Measurements from ENCODE around the gene PROM2. TPM values are rescaled to one million over a fixed set of nuclear protein-coding genes. Genes with fewer than 3 reads are reported as not detected.

The PROM2 gene
- total RNA-seq, 4 donors from 2014 or later: 16.7 to 24.3 (median 22.0) TPM

DNA sequence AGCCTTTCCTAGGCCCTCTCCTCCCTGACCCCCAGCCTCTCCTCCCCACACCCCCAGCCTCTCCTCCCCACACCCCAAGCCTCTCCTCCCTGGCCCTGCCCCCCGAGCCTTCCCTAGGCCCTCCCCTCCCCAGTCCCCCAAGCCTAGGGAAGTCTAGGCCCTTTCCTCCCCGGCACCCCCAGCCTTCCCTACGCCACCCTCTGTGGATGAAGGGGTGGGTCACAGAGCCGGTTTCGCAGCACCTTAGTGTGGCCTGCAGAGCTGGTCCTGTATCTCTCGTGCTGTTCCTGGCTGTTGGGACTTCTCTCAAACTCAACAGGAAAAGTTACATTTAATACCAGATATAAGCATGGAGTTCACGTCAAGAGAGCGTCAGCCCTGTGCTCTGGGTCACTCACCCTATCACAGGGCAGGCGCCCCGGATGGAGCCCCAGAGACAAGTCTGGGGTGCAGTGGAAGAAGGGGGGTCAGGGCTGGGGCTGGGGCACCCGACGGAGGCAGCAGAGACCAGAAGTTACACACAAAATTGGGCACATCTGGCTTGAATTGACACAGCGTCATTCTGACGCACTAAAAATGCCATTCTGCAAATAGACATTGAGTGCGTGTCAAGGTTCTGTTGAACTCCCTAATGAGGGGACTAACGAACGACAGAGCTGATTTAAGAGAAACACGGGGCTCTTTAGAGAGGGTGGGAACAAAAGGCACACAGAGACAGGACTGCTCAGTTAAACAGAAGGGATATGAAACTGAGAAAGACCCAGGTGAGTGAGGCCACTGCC lies 46.9 kb downstream of the PROM2 start:
- no peak for DNase-seq
- Histone ChIP-seq H3K27me3 (no peaks in the 10 kb centered on the region), H3K27ac (no peak overlapping the region), H3K9me3 (no peaks in the 10 kb centered on the region), H3K4me1 (no peaks in the 10 kb centered on the region), H3K4me3 (replicated peaks in 1 of 3) (no peak overlapping the region), H3K36me3 (no peaks in the 10 kb centered on the region)
- intact Hi-C loops (cut with DNase I): no loop called here
- TF ChIP-seq, protein P1, sequence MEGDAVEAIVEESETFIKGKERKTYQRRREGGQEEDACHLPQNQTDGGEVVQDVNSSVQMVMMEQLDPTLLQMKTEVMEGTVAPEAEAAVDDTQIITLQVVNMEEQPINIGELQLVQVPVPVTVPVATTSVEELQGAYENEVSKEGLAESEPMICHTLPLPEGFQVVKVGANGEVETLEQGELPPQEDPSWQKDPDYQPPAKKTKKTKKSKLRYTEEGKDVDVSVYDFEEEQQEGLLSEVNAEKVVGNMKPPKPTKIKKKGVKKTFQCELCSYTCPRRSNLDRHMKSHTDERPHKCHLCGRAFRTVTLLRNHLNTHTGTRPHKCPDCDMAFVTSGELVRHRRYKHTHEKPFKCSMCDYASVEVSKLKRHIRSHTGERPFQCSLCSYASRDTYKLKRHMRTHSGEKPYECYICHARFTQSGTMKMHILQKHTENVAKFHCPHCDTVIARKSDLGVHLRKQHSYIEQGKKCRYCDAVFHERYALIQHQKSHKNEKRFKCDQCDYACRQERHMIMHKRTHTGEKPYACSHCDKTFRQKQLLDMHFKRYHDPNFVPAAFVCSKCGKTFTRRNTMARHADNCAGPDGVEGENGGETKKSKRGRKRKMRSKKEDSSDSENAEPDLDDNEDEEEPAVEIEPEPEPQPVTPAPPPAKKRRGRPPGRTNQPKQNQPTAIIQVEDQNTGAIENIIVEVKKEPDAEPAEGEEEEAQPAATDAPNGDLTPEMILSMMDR (IDR thresholded peaks at IDR 0.05): no peak
- TF ChIP-seq POLR2A (IDR thresholded peaks at IDR 0.05): no peak
- WGBS, 2 donors: 78 to 80% methylated on average over 16 to 17 of the region's 18 CpGs

DNA sequence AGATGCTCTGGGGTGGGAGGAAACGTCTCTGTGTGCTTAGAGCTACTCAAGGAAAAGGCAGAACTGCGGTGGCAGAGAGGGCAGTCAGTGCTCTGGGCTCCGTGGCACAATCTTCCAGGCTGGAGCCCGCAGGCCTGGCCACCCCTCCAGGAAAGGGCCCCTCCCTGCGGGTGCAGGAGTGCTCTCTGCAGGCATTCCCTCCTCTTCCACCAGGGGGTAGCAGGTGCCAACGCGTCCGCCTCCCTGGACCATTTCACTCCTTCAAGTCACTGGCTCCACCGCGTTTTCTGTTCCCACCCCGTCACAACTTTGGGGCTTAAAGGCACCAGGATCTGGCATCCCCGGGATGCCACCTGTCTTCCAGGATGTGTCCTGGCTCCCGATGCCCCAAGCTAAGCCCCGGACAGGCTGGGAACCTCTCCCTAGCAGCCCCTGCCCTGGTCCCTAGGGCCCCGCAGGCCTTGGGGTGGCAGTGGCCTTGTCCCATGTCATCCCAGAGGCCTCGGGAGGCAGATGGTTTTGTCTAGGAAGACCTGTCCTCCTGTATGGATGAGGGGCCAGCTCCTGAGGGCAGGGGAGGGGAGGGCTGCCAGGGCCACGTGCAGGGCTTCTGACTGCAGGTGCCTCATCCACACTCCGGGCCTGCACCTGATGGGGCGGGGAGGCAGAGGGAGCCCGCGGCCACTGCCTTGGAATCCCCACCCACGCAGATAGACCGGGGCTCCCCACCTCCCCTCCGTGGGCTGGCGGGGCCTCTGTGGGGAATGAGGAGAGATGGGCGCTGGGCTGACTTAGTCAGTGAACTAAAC lies 49.3 kb downstream of the PROM2 start:
- DNase-seq: peak; percentile 58 to 78
- no peaks in the 10 kb centered on the region for H3K9me3 ChIP-seq
- H3K4me3 ChIP-seq (replicated peaks in 1 of 3): no peak overlapping the region
- H3K4me1 ChIP-seq: peaks cover 0 to 14% of the 10 kb centered on the region in 2 donors
- H3K27me3 ChIP-seq: no peaks in the 10 kb centered on the region
- H3K36me3 ChIP-seq: no peaks in the 10 kb centered on the region
- no peak for TF ChIP-seq POLR2A (IDR thresholded peaks at IDR 0.05)
- TF ChIP-seq, protein P1 (IDR thresholded peaks at IDR 0.05): peak; percentile 42 to 74 (median 66)
- intact Hi-C loops (cut with DNase I): no loop called here
- H3K27ac ChIP-seq: peak overlapping the region in 1 of 3 donors; percentile 30
- 74 to 75% methylated on average over 24 of the region's 26 CpGs for WGBS, 2 donors

GRCh38 chr2:95325026-95325425 lies 50.8 kb downstream of the PROM2 start:
- TF ChIP-seq, protein P1 (IDR thresholded peaks at IDR 0.05): no peak
- no peak for TF ChIP-seq POLR2A (IDR thresholded peaks at IDR 0.05)
- H3K36me3 ChIP-seq: no peaks in the 10 kb centered on the region
- WGBS, 2 donors: 93% methylated on average over 13 of the region's 13 CpGs
- no peak overlapping the region for H3K27ac ChIP-seq
- no peak overlapping the region for H3K4me3 ChIP-seq (replicated peaks in 1 of 3)
- no peaks in the 10 kb centered on the region for H3K9me3 ChIP-seq
- no peak for DNase-seq
- intact Hi-C loops (cut with DNase I): no loop called here
- no peaks in the 10 kb centered on the region for H3K27me3 ChIP-seq
- H3K4me1 ChIP-seq: peaks cover 0 to 27% of the 10 kb centered on the region in 2 donors

- Histone ChIP-seq H3K4me3 (replicated peaks in 1 of 3) (no peak overlapping the region), H3K36me3 (no peaks in the 10 kb centered on the region), H3K27me3 (no peaks in the 10 kb centered on the region), H3K9me3 (no peaks in the 10 kb centered on the region), H3K4me1 (peaks cover 6 to 35% of the 10 kb centered on the region in 2 donors), H3K27ac (no peak overlapping the region)
- WGBS, 2 donors: 93 to 96% methylated on average over 10 of the region's 10 CpGs
- TF ChIP-seq, protein P1 (IDR thresholded peaks at IDR 0.05): no peak
- no peak for DNase-seq
- intact Hi-C loops (cut with DNase I): no loop called here
Observed at GRCh38 chr2:95325590-95326432, 51.6 kb downstream of the PROM2 start.
